ENCODE results near the gene FBXW12.

The FBXW12 gene

DNA sequence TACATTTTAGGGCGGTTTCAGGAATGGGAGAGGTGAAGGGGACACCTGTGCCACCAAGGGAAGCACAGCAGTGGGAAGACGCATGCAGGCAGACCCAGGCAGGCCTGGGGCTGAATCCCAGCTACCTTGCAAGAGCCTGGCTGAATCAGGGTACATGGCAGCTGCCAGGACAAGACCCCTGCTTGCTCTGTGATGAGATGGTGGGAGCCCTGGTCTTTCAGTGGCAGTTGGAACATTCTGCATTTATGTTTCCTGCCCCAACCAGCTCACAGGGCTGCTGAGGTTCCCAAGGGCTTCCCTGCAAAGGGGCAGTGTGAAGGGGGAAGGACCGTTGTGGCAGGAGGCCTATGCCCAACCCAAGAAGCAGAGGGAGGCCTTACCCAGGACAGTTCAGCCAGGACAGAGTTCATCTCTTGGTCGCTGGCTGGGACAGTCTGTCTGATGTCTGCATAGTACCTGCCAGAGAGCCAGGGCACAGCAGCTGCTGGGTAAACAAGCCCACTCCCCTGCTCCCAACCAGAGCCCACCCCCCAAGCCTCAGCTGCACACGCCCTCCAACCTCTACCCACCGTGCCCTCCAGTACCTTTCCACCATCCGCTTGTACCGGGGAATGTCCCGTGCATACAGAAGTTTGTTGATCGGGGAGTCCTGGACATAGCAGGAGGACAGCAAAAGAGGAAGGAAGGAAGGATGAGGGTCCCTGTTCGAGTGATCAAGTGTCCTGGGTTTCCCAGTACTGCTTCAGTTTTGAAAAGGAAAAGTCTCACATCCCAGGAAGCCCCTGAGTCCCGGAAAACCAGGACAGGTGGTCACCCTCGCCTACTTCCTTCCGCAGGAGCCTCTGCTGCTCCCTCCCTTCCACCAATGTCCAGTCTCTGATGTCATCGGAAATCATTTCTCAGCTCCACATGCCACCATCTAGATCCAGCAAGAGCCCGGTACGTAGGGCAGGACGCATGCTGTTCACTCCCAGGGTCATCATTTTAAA, 34.7 kb downstream of the FBXW12 start:
- Histone ChIP-seq H3K4me3 (no peak overlapping the region), H3K4me1 (peaks cover 0 to 44% (median 38%) of the 10 kb centered on the region in 4 donors), H3K27me3 (no peaks in the 10 kb centered on the region), H3K27ac (peak overlapping the region; percentile 84 to 85), H3K9me3 (no peaks in the 10 kb centered on the region), H3K36me3 (peaks cover 71 to 91% (median 89%) of the 10 kb centered on the region in 3 donors)
- TF ChIP-seq, protein P1, sequence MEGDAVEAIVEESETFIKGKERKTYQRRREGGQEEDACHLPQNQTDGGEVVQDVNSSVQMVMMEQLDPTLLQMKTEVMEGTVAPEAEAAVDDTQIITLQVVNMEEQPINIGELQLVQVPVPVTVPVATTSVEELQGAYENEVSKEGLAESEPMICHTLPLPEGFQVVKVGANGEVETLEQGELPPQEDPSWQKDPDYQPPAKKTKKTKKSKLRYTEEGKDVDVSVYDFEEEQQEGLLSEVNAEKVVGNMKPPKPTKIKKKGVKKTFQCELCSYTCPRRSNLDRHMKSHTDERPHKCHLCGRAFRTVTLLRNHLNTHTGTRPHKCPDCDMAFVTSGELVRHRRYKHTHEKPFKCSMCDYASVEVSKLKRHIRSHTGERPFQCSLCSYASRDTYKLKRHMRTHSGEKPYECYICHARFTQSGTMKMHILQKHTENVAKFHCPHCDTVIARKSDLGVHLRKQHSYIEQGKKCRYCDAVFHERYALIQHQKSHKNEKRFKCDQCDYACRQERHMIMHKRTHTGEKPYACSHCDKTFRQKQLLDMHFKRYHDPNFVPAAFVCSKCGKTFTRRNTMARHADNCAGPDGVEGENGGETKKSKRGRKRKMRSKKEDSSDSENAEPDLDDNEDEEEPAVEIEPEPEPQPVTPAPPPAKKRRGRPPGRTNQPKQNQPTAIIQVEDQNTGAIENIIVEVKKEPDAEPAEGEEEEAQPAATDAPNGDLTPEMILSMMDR (IDR thresholded peaks at IDR 0.05), result no peak
- intact Hi-C loops (cut with DNase I; ENCODE audit: low total_unique reads), result no loop called here
- DNase-seq, result peak; percentile 19 to 63

DNA sequence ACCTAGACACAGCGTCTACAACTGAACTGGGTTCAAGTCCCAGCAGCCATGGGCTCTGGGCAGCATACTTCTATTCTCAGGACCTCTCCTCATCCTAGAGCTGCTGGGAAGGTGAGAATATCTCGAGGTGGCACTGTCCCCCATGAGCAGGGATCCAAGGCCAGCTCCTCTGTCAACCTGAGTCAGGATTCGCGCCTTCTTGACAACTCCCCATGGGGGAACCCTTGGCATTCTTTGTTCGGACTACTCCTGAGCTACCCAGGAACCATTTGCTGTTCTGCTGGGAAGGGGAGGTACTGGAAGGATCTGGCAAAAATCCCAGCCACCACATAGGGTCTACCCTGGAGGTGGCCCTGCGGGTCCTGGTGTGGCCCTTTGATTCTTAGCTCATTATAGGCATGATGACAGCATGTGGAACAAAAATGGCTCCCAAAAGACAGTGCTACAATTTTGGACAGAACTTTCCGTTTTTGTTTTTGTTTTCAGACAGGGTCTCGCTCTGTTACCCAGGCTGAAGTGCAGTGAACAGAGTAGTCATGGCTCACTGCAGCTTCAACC, 35.6 kb downstream of the FBXW12 start:
- intact Hi-C loops (cut with DNase I; ENCODE audit: low total_unique reads), result no loop called here
- peak; percentile 13 to 38 for DNase-seq
- H3K27me3 ChIP-seq, result no peaks in the 10 kb centered on the region
- no peaks in the 10 kb centered on the region for H3K9me3 ChIP-seq
- H3K36me3 ChIP-seq, result peaks cover 80 to 100% (median 98%) of the 10 kb centered on the region in 3 donors
- TF ChIP-seq, protein P1 (IDR thresholded peaks at IDR 0.05), result no peak
- H3K4me1 ChIP-seq, result peaks cover 0 to 37% (median 31%) of the 10 kb centered on the region in 4 donors
- H3K4me3 ChIP-seq, result no peak overlapping the region
- H3K27ac ChIP-seq, result peak overlapping the region; percentile 84 to 85

DNA sequence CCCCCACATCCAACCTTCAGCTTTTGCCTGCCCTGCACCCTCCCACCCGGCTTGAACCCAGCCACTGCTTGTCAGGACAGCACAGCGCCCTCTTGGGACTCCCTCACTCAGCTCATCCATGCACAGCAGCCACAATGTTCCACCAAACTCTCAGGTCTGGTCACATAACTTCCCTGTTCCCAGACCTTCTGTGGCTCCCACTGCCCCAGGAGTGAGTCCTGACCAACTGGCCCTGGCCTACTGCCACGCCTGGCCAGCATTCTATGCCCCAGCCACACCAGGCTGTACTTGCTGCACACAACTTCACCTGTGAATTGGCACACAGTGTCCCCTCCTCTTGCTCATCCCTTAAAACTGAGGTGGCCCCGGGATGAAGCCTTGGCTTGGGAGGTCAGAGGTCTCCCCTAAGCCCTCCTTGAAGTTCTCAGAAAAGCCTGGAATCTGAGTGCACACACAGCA, 36.8 kb downstream of the FBXW12 start:
- peaks cover 86 to 100% (median 99%) of the 10 kb centered on the region in 3 donors for H3K36me3 ChIP-seq
- H3K9me3 ChIP-seq, result no peaks in the 10 kb centered on the region
- H3K27me3 ChIP-seq, result no peaks in the 10 kb centered on the region
- peak; percentile 18 to 63 for DNase-seq
- intact Hi-C loops (cut with DNase I; ENCODE audit: low total_unique reads), result no loop called here
- peak overlapping the region; percentile 84 to 85 for H3K27ac ChIP-seq
- TF ChIP-seq, protein P1 (IDR thresholded peaks at IDR 0.05), result no peak
- H3K4me3 ChIP-seq, result no peak overlapping the region
- peaks cover 0 to 37% (median 24%) of the 10 kb centered on the region in 4 donors for H3K4me1 ChIP-seq

DNA sequence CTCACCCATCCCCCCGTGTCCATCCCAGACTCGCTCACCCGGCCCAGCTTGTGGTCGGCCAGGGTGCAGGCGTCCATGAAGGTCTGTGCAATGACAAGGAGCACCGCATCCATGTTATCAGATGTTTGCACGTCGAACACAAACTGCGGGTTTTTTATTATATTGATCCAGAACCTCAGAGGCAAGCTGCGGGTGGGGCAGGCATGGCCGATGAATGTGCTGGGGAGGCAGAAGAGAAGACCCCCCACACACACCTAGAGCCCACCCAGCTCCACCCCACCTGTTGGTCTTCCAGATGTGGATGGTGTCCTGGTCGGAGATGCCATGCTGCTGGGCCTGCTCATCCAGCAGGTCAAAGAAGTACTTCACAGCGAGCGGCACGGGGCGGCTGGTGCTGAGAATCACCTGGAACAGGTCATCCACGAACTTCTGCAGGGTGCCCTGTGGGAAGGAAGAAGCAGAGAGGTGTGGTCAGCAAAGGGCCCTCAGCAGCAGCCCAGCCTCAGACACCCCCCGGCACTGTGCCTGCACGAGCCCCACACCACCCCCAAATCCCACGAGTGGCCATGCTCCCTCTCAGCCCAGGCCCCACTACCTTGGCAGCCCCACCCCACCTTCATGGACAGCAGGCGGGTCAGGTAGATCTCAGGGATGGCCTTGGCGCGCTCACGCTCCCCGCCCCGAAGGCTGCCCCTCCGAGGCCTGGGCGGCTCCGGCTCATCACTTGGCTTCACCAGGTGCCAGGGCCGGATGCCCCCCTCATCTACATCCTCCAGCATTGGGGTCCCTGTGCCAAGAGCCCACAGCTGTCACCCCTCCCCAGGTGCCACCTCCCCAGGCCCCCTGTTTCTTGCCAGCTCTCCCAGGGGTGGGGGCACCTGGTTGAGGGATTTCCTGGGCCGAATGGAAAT, 37.5 kb downstream of the FBXW12 start:
- peaks cover 87 to 100% (median 99%) of the 10 kb centered on the region in 3 donors for H3K36me3 ChIP-seq
- peak; percentile 16 to 64 for DNase-seq

More for the DNA sequence above, 37.5 kb downstream of the FBXW12 start:
- peak overlapping the region; percentile 84 to 85 for H3K27ac ChIP-seq
- intact Hi-C loops (cut with DNase I; ENCODE audit: low total_unique reads), result no loop called here
- H3K4me3 ChIP-seq, result no peak overlapping the region
- TF ChIP-seq, protein P1 (IDR thresholded peaks at IDR 0.05), result no peak
- no peaks in the 10 kb centered on the region for H3K9me3 ChIP-seq
- peaks cover 0 to 37% (median 22%) of the 10 kb centered on the region in 4 donors for H3K4me1 ChIP-seq
- no peaks in the 10 kb centered on the region for H3K27me3 ChIP-seq

Measured in tibial artery (tissue), 4 donors.